ENCODE data around the gene BNC2.
"Not testable (repeated sequence)": the region's sequence is repeated elsewhere in the genome, so short reads cannot be mapped to it uniquely, and the experiment has no call there.

The BNC2 gene

DNA sequence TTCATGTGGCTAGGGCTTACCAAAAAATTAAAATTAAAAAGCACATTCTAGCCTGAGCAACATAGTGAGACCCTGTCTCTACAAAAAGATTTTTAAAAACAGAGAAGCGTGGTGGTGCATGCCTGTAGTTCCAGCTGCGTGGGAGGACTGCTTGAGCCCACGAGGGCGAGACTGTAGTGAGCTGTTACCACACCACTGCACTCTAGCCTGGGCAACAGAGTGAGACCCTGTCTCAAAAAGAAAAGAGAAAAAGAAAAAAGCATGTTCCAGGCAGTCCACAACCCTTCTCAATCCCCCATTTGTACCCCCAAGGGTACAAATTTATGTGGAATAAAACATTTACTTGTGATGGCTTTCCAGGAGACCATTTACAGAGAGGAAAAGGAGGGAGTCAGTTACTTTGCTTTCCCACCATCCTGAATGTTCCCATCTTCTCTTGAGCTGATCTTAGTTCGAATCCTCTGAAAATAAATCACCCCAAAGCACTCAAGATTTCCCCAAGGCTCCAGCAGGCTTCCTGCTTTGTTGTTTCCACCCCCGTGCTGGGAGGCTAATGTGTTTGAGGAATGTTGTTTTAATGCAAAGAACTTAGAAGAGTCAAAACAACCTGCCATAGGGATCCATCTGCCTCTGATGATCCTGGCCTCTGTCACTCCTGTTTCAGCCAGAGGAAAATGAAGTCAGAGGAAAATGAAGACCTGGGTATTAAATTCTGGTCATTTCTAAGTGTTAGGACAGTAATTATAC is 384.7 kb downstream of the BNC2 start:
- CTCF ChIA-PET = no interaction called here
- POLR2A ChIA-PET = no interaction called here
- TF ChIP-seq CTCF (IDR thresholded peaks at IDR 0.05; ENCODE audit: control extremely low read depth, extremely low read depth, low read depth, missing control alignments) = no peak
- DNase-seq (ENCODE audit: extremely low spot score) = no peak

DNA sequence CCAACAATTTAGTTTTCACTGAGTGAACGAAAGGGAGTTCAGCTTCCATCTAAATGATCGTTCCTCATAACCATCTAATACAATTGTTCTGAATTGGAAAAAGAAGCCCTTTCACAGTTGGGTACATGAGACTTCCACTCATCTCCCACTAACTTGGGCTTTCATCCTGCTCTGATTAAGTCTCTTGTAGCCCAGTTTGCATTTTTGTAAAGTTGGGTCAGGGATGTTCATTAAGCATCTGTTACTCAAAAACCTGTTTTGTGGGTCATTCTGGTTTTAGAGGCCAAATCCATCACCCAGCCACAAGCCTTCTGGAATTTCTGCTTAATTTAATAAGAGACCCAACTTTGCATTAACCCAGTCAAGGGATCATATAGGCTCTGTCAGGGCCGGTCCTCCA is 385.3 kb downstream of the BNC2 start:
- ChIA-PET CTCF (no interaction called here), POLR2A (no interaction called here)
- no peak for TF ChIP-seq CTCF (IDR thresholded peaks at IDR 0.05; ENCODE audit: control extremely low read depth, extremely low read depth, low read depth, missing control alignments)
- no peak for DNase-seq (ENCODE audit: extremely low spot score)

GRCh38 chr9:16484744-16485143 is 385.7 kb downstream of the BNC2 start:
- POLR2A ChIA-PET = no interaction called here
- no peak for TF ChIP-seq CTCF (IDR thresholded peaks at IDR 0.05; ENCODE audit: control extremely low read depth, extremely low read depth, low read depth, missing control alignments)
- no peak for DNase-seq (ENCODE audit: extremely low spot score)
- CTCF ChIA-PET = no interaction called here

- no peak for DNase-seq (ENCODE audit: extremely low spot score)
- ChIA-PET POLR2A (no interaction called here), CTCF (no interaction called here)
- TF ChIP-seq CTCF (IDR thresholded peaks at IDR 0.05; ENCODE audit: control extremely low read depth, extremely low read depth, low read depth, missing control alignments) = no peak
Observed at GRCh38 chr9:16484180-16484579, 386.3 kb downstream of the BNC2 start.

GRCh38 chr9:16482764-16483163 is 387.7 kb downstream of the BNC2 start:
- CTCF ChIA-PET = no interaction called here
- DNase-seq (ENCODE audit: extremely low spot score) = no peak
- no peak for TF ChIP-seq CTCF (IDR thresholded peaks at IDR 0.05; ENCODE audit: control extremely low read depth, extremely low read depth, low read depth, missing control alignments)
- POLR2A ChIA-PET = no interaction called here

DNA sequence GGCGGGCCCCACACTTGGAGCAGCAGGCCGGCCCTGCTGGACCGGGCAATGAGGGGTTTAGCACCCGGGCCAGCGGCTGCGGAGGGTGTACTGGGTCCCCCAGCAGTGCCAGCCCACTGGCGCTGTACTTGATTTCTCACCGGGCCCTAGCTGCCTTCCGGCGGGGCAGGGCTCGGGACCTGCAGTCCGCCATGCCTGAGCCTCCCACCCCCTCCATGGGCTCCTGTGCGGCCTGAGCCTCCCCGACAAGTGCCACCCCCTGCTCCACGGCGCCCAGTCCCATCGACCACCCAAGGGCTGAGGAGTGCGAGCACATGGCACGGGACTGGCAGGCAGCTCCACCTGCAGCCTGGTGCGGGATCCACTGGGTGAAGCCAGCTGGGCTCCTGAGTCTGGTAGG is 389.9 kb downstream of the BNC2 start:
- POLR2A ChIA-PET; DNase-seq (ENCODE audit: extremely low spot score): not testable (repeated sequence)
- CTCF ChIA-PET = interaction anchor here (1.2 kb wide), 1 partner anchor 12 kb away, joined by 4 read pairs; no protein-coding TSS in a partner anchor

DNA sequence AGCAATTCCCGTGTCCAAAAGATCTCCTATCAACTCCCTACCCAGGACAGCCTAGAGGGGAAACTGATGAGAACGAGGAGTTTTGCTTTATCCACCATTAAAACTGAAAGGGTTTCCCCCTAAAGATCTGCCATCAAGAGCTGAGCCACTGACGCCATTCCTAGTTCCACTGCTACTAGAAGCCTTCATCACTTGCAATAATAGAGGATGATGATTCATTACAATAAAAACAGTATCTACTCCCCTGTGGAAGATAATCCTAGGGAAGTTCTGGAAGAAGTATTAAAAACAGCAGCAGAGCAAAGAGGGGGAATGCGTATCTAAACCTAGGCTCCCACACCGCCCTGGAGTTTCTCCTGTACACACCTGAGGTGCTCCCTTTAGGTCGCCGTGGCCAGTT is 394.5 kb downstream of the BNC2 start:
- DNase-seq (ENCODE audit: extremely low spot score) = no peak
- no peak for TF ChIP-seq CTCF (IDR thresholded peaks at IDR 0.05; ENCODE audit: control extremely low read depth, extremely low read depth, low read depth, missing control alignments)
- POLR2A ChIA-PET = no interaction called here
- CTCF ChIA-PET = no interaction called here

All from GM10248 (cell line).